SU-DHL-6 (cell line): ENCODE data around the gene CDX2.

Experiments
- H2AFZ ChIP-seq: fragments of 200-600 bp; sonication (generic); 2 replicates; pipeline ENCODE4 v1.6.1; 2014; ENCODE audit warnings: low read depth, mild to moderate bottlenecking, moderate library complexity, mixed read lengths, antibody characterized with exemption, low read length; ENCODE audit not compliant: severe bottlenecking
- H3F3A ChIP-seq: fragments of 200-600 bp; shearing (Covaris generic); 2 replicates; pipeline ENCODE4 v1.6.0; 2016; ENCODE audit warnings: antibody characterized with exemption, mild to moderate bottlenecking; ENCODE audit not compliant: insufficient read depth
- H3K27ac ChIP-seq: fragments of 200-600 bp; sonication (generic); 2 replicates; pipeline ENCODE4 v1.5.1; 2016; ENCODE audit warnings: low read depth, mild to moderate bottlenecking, low read length, moderate library complexity, mixed read lengths
- H3K27me3 ChIP-seq: fragments of 200-600 bp; sonication (generic), shearing (Covaris generic); 2 replicates; pipeline ENCODE4 v1.6.0; 2014; ENCODE audit warnings: mild to moderate bottlenecking, low read length
- H3K36me3 ChIP-seq: fragments of 200-600 bp; sonication (generic); 2 replicates; pipeline ENCODE4 v1.6.1; 2014; ENCODE audit warnings: mild to moderate bottlenecking, low read length, mixed read lengths
- H3K4me2 ChIP-seq: fragments of 300-600, 200-600 bp; shearing (Covaris generic), sonication (generic); 2 replicates; pipeline ENCODE4 v1.6.0; 2014; ENCODE audit warnings: low read length, low read depth, mild to moderate bottlenecking; ENCODE audit not compliant: poor library complexity, severe bottlenecking
- H3K4me3 ChIP-seq: fragments of 200-600 bp; sonication (generic); 2 replicates; pipeline ENCODE4 v1.5.1; 2014; ENCODE audit warnings: antibody characterized with exemption, low read length, mild to moderate bottlenecking, mixed read lengths; ENCODE audit not compliant: insufficient read depth, poor library complexity, severe bottlenecking
- H3K79me2 ChIP-seq: fragments of 200-600 bp; sonication (generic); 2 replicates; pipeline ENCODE4 v1.6.1; 2014; ENCODE audit warnings: mild to moderate bottlenecking, low read length, moderate library complexity; ENCODE audit not compliant: insufficient read depth
- H3K9ac ChIP-seq: fragments of 200-600 bp; sonication (generic); 2 replicates; pipeline ENCODE4 v1.7.0; 2014; ENCODE audit warnings: mild to moderate bottlenecking, low read length
- H3K9me2 ChIP-seq: fragments of 200-600 bp; sonication (generic); replicated peaks from 2 replicates; pipeline ENCODE4 v1.6.1; 2014; ENCODE audit warnings: low read length; ENCODE audit not compliant: insufficient read depth
- H3K9me3 ChIP-seq: fragments of 200-600 bp; sonication (generic); 2 replicates; pipeline ENCODE4 v1.6.1; 2014; ENCODE audit warnings: low read length, mixed read lengths; ENCODE audit not compliant: insufficient read depth
- H4K20me1 ChIP-seq: fragments of 200-600 bp; sonication (generic); 2 replicates; pipeline ENCODE4 v1.6.1; 2014; ENCODE audit warnings: low read depth, mild to moderate bottlenecking, antibody characterized with exemption, low read length, moderate library complexity, mixed read lengths
- EZH2phosphoT487 ChIP-seq: fragments of 200-600 bp; sonication (generic), shearing (Covaris generic); conservative IDR thresholded peaks from 2 replicates; pipeline ENCODE4 v1.6.1; 2018; ENCODE audit warnings: mild to moderate bottlenecking, antibody characterized with exemption, low read length, moderate library complexity, mixed read lengths
- TF ChIP-seq, protein P1 (sequence below): fragments of 200-600 bp; sonication (generic); IDR thresholded peaks from one replicate; pipeline ENCODE4 v1.5.1; 2017; ENCODE audit warnings: antibody characterized with exemption, mild to moderate bottlenecking, low read length, moderate library complexity; ENCODE audit not compliant: insufficient read depth, poor library complexity, severe bottlenecking

Gene CDX2

DNA sequence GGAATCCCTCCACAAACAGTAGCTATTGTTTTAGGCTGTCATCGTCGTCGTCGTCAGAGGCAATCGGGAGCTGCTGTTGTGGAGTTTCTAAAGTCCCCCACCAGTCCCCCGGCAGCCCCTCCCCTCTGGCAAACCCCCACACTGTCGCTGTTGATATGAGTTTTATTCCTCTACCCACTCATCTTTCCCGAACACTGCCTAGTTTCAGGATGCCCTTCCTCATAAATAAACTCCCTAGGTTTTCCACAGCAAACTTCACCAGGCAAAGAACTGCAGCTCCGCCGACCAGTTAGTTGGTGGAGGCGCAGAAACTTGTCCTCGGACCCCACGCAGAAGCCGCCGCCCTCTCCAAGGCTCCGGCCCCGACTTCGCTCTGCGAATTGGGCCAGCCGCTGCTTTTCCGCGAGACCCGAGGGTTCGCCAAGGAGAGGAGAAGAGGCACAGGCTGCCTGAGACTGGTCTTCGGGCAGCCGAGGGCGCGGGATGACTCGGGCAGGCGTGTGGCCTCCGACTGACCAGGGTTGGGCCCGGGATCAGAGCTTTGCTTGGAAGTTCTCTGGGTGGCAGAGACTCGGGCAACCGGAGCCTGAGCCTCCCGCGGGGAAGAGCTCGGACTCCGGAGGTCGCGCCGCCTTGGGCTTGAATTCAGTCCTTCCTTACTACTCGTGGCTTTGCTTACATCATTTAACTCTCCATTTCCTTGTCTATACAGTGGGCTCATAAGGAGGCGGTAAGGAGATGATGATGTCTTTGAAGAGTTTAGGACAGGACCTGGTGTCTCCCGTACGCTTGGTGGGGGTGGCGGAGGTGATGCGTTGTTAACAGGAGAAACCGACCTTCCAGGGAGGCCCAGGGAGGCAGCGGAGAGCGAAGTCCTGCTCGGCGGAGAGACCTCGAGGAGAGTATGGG is 41.4 kb downstream of the CDX2 start:
- TF ChIP-seq, protein P1, sequence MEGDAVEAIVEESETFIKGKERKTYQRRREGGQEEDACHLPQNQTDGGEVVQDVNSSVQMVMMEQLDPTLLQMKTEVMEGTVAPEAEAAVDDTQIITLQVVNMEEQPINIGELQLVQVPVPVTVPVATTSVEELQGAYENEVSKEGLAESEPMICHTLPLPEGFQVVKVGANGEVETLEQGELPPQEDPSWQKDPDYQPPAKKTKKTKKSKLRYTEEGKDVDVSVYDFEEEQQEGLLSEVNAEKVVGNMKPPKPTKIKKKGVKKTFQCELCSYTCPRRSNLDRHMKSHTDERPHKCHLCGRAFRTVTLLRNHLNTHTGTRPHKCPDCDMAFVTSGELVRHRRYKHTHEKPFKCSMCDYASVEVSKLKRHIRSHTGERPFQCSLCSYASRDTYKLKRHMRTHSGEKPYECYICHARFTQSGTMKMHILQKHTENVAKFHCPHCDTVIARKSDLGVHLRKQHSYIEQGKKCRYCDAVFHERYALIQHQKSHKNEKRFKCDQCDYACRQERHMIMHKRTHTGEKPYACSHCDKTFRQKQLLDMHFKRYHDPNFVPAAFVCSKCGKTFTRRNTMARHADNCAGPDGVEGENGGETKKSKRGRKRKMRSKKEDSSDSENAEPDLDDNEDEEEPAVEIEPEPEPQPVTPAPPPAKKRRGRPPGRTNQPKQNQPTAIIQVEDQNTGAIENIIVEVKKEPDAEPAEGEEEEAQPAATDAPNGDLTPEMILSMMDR: no peak
- no peak for TF ChIP-seq EZH2phosphoT487
- no peak overlapping the region for H3K4me2 ChIP-seq
- no peak overlapping the region for H3K4me3 ChIP-seq
- H3K9me3 ChIP-seq: no peaks in the 10 kb centered on the region
- H2AFZ ChIP-seq: no peak overlapping the region
- H3F3A ChIP-seq: no peaks in the 10 kb centered on the region
- H3K9ac ChIP-seq: no peak overlapping the region
- H3K79me2 ChIP-seq: no peaks in the 10 kb centered on the region
- H3K9me2 ChIP-seq: no peaks in the 10 kb centered on the region
- no peaks in the 10 kb centered on the region for H4K20me1 ChIP-seq
- H3K27ac ChIP-seq: no peak overlapping the region
- no peaks in the 10 kb centered on the region for H3K27me3 ChIP-seq
- no peaks in the 10 kb centered on the region for H3K36me3 ChIP-seq

GRCh38 chr13:27926644-27927434 is 42.3 kb downstream of the CDX2 start:
- H3K9ac ChIP-seq: no peak overlapping the region
- TF ChIP-seq EZH2phosphoT487: no peak
- TF ChIP-seq, protein P1: no peak
- H3K9me2 ChIP-seq: no peaks in the 10 kb centered on the region
- H3K4me3 ChIP-seq: no peak overlapping the region
- H3F3A ChIP-seq: no peaks in the 10 kb centered on the region
- no peak overlapping the region for H3K27ac ChIP-seq
- no peaks in the 10 kb centered on the region for H3K79me2 ChIP-seq
- H3K4me2 ChIP-seq: no peak overlapping the region
- no peaks in the 10 kb centered on the region for H3K36me3 ChIP-seq
- no peaks in the 10 kb centered on the region for H3K9me3 ChIP-seq
- H2AFZ ChIP-seq: no peak overlapping the region
- H4K20me1 ChIP-seq: no peaks in the 10 kb centered on the region
- H3K27me3 ChIP-seq: no peaks in the 10 kb centered on the region

- H3K9me3 ChIP-seq: no peaks in the 10 kb centered on the region
- no peaks in the 10 kb centered on the region for H3K27me3 ChIP-seq
- no peak overlapping the region for H3K27ac ChIP-seq
- TF ChIP-seq, protein P1: no peak
- TF ChIP-seq EZH2phosphoT487: no peak
- H3K9me2 ChIP-seq: no peaks in the 10 kb centered on the region
- H3K36me3 ChIP-seq: no peaks in the 10 kb centered on the region
- no peak overlapping the region for H3K9ac ChIP-seq
- H3K4me3 ChIP-seq: no peak overlapping the region
- no peak overlapping the region for H3K4me2 ChIP-seq
- H2AFZ ChIP-seq: no peak overlapping the region
- H3F3A ChIP-seq: no peaks in the 10 kb centered on the region
- no peaks in the 10 kb centered on the region for H3K79me2 ChIP-seq
- H4K20me1 ChIP-seq: no peaks in the 10 kb centered on the region
These were observed 43.7 kb downstream of the CDX2 start for GRCh38 chr13:27925220-27925991.
